Prostate gland (tissue), 2 donors: Measurements from ENCODE around the gene ELAVL2. TPM values are rescaled to one million over a fixed set of nuclear protein-coding genes. Genes with fewer than 3 reads are reported as not detected.

Experiments used
- DNase-seq: peaks from one replicate; pipeline ENCODE4 v3.0.0-alpha.2; 2019; ENCODE audit warnings: low spot score
- H3K27ac ChIP-seq, 2 donors: fragments of 200-600 bp; sonication (generic); 2 replicates each; pipeline ENCODE4 v1.5.1; 2017 to 2019
- H3K27me3 ChIP-seq: fragments of 200-600 bp; sonication (generic); replicated peaks from 2 replicates; pipeline ENCODE4 v1.5.1; 2019; ENCODE audit not compliant: insufficient read depth
- H3K36me3 ChIP-seq, 2 donors: fragments of 200-600 bp; sonication (generic); 1 replicate in 1 of 2; 2 replicates in 1 of 2; pipeline versions ENCODE4 v1.5.1 to v1.8.1; 2017 to 2019
- H3K4me1 ChIP-seq: fragments of 200-600 bp; sonication (generic); replicated peaks from 2 replicates; pipeline ENCODE4 v1.5.1; 2019
- H3K4me3 ChIP-seq, 2 donors: fragments of 200-600 bp; sonication (generic); 2 replicates each; pipeline ENCODE4 v1.5.1; 2017 to 2019
- H3K9me3 ChIP-seq: fragments of 200-600 bp; sonication (generic); 2 replicates; pipeline ENCODE4 v1.5.1; 2017
- CTCF ChIP-seq, 4 experiments: fragments of 200-600 bp in 2 of 4; fragments of 450-650 bp in 2 of 4; sonication (generic) in 2 of 4; IDR thresholded peaks; 1 replicate in 3 of 4; 2 replicates in 1 of 4; pipeline ENCODE4 v1.5.1; 2016 to 2019; ENCODE audit warnings: antibody characterized with exemption in 4 of 4, mild to moderate bottlenecking in 2 of 4, moderate library complexity in 2 of 4
- POLR2A ChIP-seq: fragments of 450-650 bp; IDR thresholded peaks from one replicate; pipeline ENCODE4 v1.6.1; 2016; ENCODE audit warnings: antibody characterized with exemption, mild to moderate bottlenecking
- POLR2AphosphoS5 ChIP-seq: sonication (generic); formaldehyde crosslinking; IDR thresholded peaks from one replicate; pipeline ENCODE4 v1.6.1; 2017; ENCODE audit warnings: antibody characterized with exemption
- WGBS: methylation state at CpG from one replicate; pipeline ENCODE4 v1.1.5; 2018; 5-methylcytosine and 5-hydroxymethylcytosine counted together
- intact Hi-C: fragments of 100-400 bp; cut with DNase I; formaldehyde crosslinking; loops from one replicate; pipeline ENCODE4 v1.14.2; 2022
- total RNA-seq, 2 donors: library from RNA; depleted of rRNA; stranded (reverse); fragments of >200 nt; gene quantifications; one replicate each; pipeline ENCODE4 v1.1.0, GENCODE V29; 2016

The ELAVL2 gene
- total RNA-seq, 2 donors from 2014 or later = 0.55 to 43.1 TPM

GRCh38 chr9:23850242-23850689 is 24.2 kb upstream of the ELAVL2 start:
- intact Hi-C loops = no loop called here
- H3K27ac ChIP-seq = no peak overlapping the region
- no peak for TF ChIP-seq POLR2AphosphoS5
- no peak for TF ChIP-seq CTCF (IDR thresholded peaks at IDR 0.05)
- TF ChIP-seq POLR2A = no peak
- under 1% methylated on average over 17 of the region's 17 CpGs for WGBS
- H3K27me3 ChIP-seq = peaks cover 10% of the 10 kb centered on the region
- H3K9me3 ChIP-seq = no peaks in the 10 kb centered on the region
- H3K4me3 ChIP-seq = peak overlapping the region in 1 of 2 donors; percentile 27
- DNase-seq = no peak
- no peaks in the 10 kb centered on the region for H3K36me3 ChIP-seq
- no peaks in the 10 kb centered on the region for H3K4me1 ChIP-seq

GRCh38 chr9:23849379-23850035 is 23.5 kb upstream of the ELAVL2 start:
- TF ChIP-seq POLR2AphosphoS5 (no peak), POLR2A (no peak), CTCF (IDR thresholded peaks at IDR 0.05) (no peak)

GRCh38 chr9:23842565-23843129 is 16.6 kb upstream of the ELAVL2 start:
- DNase-seq = no peak
- Histone ChIP-seq H3K27ac (no peak overlapping the region), H3K4me1 (no peaks in the 10 kb centered on the region), H3K27me3 (peaks cover 10% of the 10 kb centered on the region), H3K36me3 (no peaks in the 10 kb centered on the region), H3K9me3 (no peaks in the 10 kb centered on the region), H3K4me3 (no peak overlapping the region)
- intact Hi-C loops = no loop called here
- TF ChIP-seq CTCF (IDR thresholded peaks at IDR 0.05) (no peak), POLR2AphosphoS5 (no peak), POLR2A (no peak)
- 58% methylated on average over 1 of the region's 1 CpG for WGBS

More at GRCh38 chr9:23849379-23850035, 23.5 kb upstream of the ELAVL2 start:
- intact Hi-C loops = no loop called here
- no peak overlapping the region for H3K4me3 ChIP-seq
- no peaks in the 10 kb centered on the region for H3K36me3 ChIP-seq
- no peak overlapping the region for H3K27ac ChIP-seq
- no peaks in the 10 kb centered on the region for H3K4me1 ChIP-seq
- peaks cover 10% of the 10 kb centered on the region for H3K27me3 ChIP-seq
- WGBS = 9% methylated on average over 11 of the region's 11 CpGs
- no peak for DNase-seq
- H3K9me3 ChIP-seq = no peaks in the 10 kb centered on the region

GRCh38 chr9:23841304-23841703 is 15.3 kb upstream of the ELAVL2 start:
- no peaks in the 10 kb centered on the region for H3K9me3 ChIP-seq
- no peak overlapping the region for H3K27ac ChIP-seq
- WGBS = 60% methylated on average over 2 of the region's 2 CpGs
- TF ChIP-seq POLR2AphosphoS5 = no peak
- TF ChIP-seq CTCF (IDR thresholded peaks at IDR 0.05) = no peak
- TF ChIP-seq POLR2A = no peak
- DNase-seq = no peak
- H3K36me3 ChIP-seq = no peaks in the 10 kb centered on the region
- H3K4me1 ChIP-seq = no peaks in the 10 kb centered on the region
- intact Hi-C loops = no loop called here
- H3K4me3 ChIP-seq = no peak overlapping the region
- peaks cover 5% of the 10 kb centered on the region for H3K27me3 ChIP-seq

DNA sequence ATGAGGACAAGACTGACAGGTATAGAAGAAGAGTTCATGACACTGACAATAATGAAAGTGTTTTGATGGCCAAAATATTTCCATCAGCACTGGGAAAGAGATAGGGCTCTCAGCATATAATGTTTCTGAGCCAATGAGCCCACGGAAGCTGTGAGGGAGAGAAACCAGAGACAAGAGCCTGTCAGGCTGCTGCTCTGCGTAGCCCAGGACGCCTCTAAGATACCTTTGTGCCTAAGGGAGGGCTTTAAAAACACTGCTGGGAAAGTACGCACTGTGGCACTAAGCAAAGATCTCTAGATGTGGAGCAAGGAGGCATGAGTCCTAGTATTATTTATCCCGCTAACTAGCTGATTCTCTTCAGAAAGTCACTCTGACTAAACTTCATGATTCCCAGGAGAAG is 11.0 kb upstream of the ELAVL2 start:
- no peak for DNase-seq
- no peaks in the 10 kb centered on the region for H3K9me3 ChIP-seq
- H3K27ac ChIP-seq = no peak overlapping the region
- no peaks in the 10 kb centered on the region for H3K27me3 ChIP-seq
- WGBS = 64% methylated on average over 5 of the region's 5 CpGs
- intact Hi-C loops = no loop called here
- H3K36me3 ChIP-seq = no peaks in the 10 kb centered on the region
- H3K4me1 ChIP-seq = no peaks in the 10 kb centered on the region
- no peak for TF ChIP-seq POLR2AphosphoS5
- TF ChIP-seq POLR2A = no peak
- no peak for TF ChIP-seq CTCF (IDR thresholded peaks at IDR 0.05)
- no peak overlapping the region for H3K4me3 ChIP-seq
